ENCODE measurements around the gene B9D2.

Gene B9D2

GRCh38 chr19:41308450-41309179 is 55.3 kb downstream of the B9D2 start:
- DNase-seq: peak; percentile 95

GRCh38 chr19:41307954-41308449 is 55.9 kb downstream of the B9D2 start:
- no peak for DNase-seq

GRCh38 chr19:41307090-41307875 is 56.7 kb downstream of the B9D2 start:
- DNase-seq: no peak

- DNase-seq: no peak
Measured at GRCh38 chr19:41305927-41306793, 57.8 kb downstream of the B9D2 start.

- DNase-seq: no peak
Measured at GRCh38 chr19:41304706-41305483, 59.1 kb downstream of the B9D2 start.
